Peyer's patch (tissue), 4 donors: ENCODE results near the gene MGAT5. TPM values are rescaled to one million over a fixed set of nuclear protein-coding genes. Genes with fewer than 3 reads are reported as not detected.

Experiments used
- DNase-seq, 3 donors: peaks; one replicate each; pipeline ENCODE4 v3.0.0-alpha.2; 2017 to 2019
- H3K27ac ChIP-seq, 4 donors: fragments of 200-600 bp; sonication (generic); one replicate each; pipeline ENCODE4 v1.5.1; 2016 to 2019
- H3K27me3 ChIP-seq, 2 donors: fragments of 200-600 bp; sonication (generic); one replicate each; pipeline ENCODE4 v1.5.1; 2019
- H3K36me3 ChIP-seq, 3 donors: fragments of 200-600 bp; sonication (generic); one replicate each; pipeline ENCODE4 v1.5.1; 2016 to 2019
- H3K4me1 ChIP-seq, 4 donors: fragments of 200-600 bp; sonication (generic); one replicate each; pipeline ENCODE4 v1.5.1; 2016 to 2019
- H3K4me3 ChIP-seq, 4 donors: fragments of 200-600 bp; sonication (generic); 1 replicate in 3 of 4; 2 replicates in 1 of 4; pipeline ENCODE4 v1.5.1; 2016 to 2019; ENCODE audit warnings: mild to moderate bottlenecking in 1 of 4
- H3K9me3 ChIP-seq, 4 donors: fragments of 200-600 bp; sonication (generic); one replicate each; pipeline ENCODE4 v1.5.1; 2016 to 2019; ENCODE audit warnings: mild to moderate bottlenecking in 1 of 4
- POLR2A ChIP-seq, 2 donors: fragments of 450-650 bp; IDR thresholded peaks; one replicate each; pipeline ENCODE4 v1.5.1; 2017; ENCODE audit warnings: antibody characterized with exemption in 2 of 2, mild to moderate bottlenecking in 2 of 2, moderate library complexity in 2 of 2
- total RNA-seq, 4 donors: library from RNA; depleted of rRNA; stranded (reverse); fragments of >200 nt; gene quantifications; one replicate each; pipeline ENCODE4 v1.1.0, GENCODE V29; 2016
- TF ChIP-seq, protein P1 (sequence below), 6 experiments: fragments of 450-650 bp in 4 of 6; fragments of 200-600 bp in 2 of 6; sonication (generic) in 1 of 6; IDR thresholded peaks; one replicate each; pipeline ENCODE4 v1.5.1; 2017 to 2019; ENCODE audit warnings: antibody characterized with exemption in 6 of 6, mild to moderate bottlenecking in 3 of 6, moderate library complexity in 1 of 6

The MGAT5 gene
- total RNA-seq, 4 donors from 2014 or later, result 106 to 182 (median 117) TPM

DNA sequence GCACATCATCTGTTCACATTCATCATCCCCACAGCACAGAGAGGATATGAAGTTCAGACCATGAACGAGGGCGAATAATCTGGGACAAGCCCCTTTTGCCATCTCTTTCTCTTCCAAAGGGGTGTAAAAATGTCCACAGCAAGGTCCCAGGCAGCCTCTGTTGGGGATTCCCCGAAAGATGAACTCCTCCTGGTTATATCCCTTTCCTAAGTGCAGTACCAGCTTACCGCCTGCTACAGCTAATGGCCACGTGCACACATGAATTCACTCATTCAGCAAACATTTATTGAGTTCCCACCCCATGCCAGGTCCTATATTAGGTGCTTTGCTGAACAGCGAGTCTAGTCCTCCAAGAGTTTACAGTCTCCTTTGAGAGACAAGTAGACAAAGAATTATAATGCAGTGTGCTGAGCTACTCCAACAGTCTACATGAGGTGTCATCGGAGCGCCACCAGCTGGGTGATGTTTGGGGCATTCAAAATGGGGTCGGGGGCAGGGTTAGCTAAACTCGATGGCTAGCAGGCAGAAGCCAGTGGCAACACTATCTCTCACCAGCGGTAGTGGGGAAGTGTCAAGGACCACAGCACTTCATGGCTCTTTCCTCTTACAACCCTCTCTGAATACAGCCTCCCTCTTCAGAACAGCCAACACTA is 236.0 kb downstream of the MGAT5 start:
- Histone ChIP-seq H3K36me3 (no peaks in the 10 kb centered on the region), H3K9me3 (no peaks in the 10 kb centered on the region), H3K4me3 (no peak overlapping the region), H3K27me3 (no peaks in the 10 kb centered on the region), H3K27ac (no peak overlapping the region), H3K4me1 (no peaks in the 10 kb centered on the region)
- TF ChIP-seq, protein P1, sequence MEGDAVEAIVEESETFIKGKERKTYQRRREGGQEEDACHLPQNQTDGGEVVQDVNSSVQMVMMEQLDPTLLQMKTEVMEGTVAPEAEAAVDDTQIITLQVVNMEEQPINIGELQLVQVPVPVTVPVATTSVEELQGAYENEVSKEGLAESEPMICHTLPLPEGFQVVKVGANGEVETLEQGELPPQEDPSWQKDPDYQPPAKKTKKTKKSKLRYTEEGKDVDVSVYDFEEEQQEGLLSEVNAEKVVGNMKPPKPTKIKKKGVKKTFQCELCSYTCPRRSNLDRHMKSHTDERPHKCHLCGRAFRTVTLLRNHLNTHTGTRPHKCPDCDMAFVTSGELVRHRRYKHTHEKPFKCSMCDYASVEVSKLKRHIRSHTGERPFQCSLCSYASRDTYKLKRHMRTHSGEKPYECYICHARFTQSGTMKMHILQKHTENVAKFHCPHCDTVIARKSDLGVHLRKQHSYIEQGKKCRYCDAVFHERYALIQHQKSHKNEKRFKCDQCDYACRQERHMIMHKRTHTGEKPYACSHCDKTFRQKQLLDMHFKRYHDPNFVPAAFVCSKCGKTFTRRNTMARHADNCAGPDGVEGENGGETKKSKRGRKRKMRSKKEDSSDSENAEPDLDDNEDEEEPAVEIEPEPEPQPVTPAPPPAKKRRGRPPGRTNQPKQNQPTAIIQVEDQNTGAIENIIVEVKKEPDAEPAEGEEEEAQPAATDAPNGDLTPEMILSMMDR (IDR thresholded peaks at IDR 0.05), result no peak
- TF ChIP-seq POLR2A (IDR thresholded peaks at IDR 0.05), result no peak
- no peak for DNase-seq

DNA sequence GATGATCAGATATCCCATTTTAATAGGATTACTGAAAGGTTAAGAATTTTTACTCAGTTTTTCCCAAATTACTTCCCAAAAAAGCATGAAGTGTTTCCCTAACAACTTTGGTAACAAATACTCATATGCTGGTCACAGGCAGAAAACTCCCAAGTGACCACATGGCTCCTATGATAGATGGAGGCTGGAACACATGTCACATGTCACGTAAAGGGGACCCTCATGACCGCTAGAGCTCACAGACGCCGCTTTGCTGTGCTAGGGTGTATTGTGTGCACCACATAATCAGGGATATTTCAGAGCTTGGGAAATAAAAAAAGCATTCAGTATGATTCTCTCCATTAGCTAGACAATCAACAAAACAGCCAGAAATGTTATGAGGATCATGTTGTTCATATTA is 236.7 kb downstream of the MGAT5 start:
- no peak overlapping the region for H3K27ac ChIP-seq
- TF ChIP-seq, protein P1 (IDR thresholded peaks at IDR 0.05), result no peak
- no peak for TF ChIP-seq POLR2A (IDR thresholded peaks at IDR 0.05)
- H3K27me3 ChIP-seq, result no peaks in the 10 kb centered on the region
- no peaks in the 10 kb centered on the region for H3K4me1 ChIP-seq
- H3K4me3 ChIP-seq, result no peak overlapping the region
- H3K9me3 ChIP-seq, result no peaks in the 10 kb centered on the region
- no peaks in the 10 kb centered on the region for H3K36me3 ChIP-seq
- DNase-seq, result no peak

DNA sequence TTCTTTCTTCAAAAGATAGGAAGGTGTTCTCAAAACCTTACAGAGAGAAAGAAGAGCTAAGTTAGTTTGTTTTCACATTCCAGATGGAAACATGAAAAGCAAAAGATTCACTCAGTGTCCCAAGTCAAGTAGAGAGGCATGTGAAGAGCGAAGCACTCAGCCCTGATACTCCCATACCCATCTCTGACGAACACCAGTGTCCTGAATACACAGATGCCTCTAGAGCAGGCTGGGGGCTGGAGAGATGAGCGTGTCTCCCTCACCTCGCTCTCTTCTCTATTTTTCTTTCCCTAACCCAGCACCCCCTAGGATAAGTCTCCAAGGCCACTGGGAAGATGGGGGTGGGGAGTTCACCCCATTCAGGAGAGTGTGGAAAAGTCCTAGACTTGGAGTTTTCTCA is 237.2 kb downstream of the MGAT5 start:
- H3K27ac ChIP-seq, result no peak overlapping the region
- H3K4me3 ChIP-seq, result no peak overlapping the region
- no peak for DNase-seq
- TF ChIP-seq POLR2A (IDR thresholded peaks at IDR 0.05), result no peak
- TF ChIP-seq, protein P1 (IDR thresholded peaks at IDR 0.05), result no peak
- H3K9me3 ChIP-seq, result no peaks in the 10 kb centered on the region
- no peaks in the 10 kb centered on the region for H3K4me1 ChIP-seq
- no peaks in the 10 kb centered on the region for H3K27me3 ChIP-seq
- no peaks in the 10 kb centered on the region for H3K36me3 ChIP-seq

DNA sequence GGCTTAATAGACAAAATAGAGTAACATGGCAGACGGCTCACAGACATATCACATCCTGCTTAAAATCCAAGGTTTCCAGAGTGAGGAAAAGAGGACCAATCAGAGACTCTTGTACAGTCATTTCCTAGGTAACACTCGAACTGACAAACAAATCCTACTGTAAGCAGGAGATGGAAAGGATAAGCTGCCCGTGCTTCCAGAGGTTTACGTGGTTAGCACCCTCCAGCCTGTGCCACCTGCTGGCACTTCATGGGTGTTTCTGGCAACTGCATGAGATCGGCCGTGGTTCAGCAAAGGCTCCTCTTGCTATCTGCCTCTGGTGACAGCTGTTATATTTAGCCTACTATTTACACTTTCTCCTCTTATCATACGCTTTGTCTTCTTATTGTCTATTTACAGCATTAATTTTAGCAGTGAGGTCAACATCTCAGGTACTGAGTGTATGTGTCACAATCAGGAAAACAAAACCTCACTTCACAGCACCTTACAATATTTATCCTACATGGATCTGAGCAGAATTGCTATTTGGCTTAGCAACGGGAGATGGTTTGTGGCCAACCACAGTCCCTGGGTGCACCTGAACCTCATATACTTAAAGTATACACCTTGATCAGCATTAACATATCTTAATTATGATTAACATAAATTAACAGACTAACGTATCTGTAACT is 238.0 kb downstream of the MGAT5 start:
- H3K27ac ChIP-seq, result no peak overlapping the region
- H3K27me3 ChIP-seq, result no peaks in the 10 kb centered on the region
- H3K4me3 ChIP-seq, result no peak overlapping the region
- H3K36me3 ChIP-seq, result no peaks in the 10 kb centered on the region
- no peaks in the 10 kb centered on the region for H3K4me1 ChIP-seq
- DNase-seq, result no peak
- TF ChIP-seq, protein P1 (IDR thresholded peaks at IDR 0.05), result peak in 3 of 6 experiments; percentile 25 to 29 (median 28)
- no peak for TF ChIP-seq POLR2A (IDR thresholded peaks at IDR 0.05)
- no peaks in the 10 kb centered on the region for H3K9me3 ChIP-seq

DNA sequence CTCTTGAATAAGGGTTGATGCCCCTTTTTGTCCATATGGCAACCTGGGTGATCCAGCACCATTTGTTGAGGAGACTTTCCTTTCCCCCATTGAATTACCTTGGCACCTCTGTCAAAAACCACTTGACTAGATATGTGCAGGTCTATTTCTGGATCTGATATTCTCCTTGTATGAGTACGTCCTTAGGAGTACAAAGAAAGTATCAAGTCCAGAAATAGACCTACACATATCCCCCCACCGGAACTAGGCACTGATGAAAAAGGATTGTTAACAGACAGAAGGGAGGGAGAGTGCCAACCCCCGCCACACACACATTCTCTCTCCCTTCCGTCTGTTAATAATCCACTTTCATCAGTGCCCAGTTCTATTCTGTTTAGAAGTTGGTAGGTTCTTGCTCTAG is 239.9 kb downstream of the MGAT5 start:
- H3K4me3 ChIP-seq, result no peak overlapping the region
- no peaks in the 10 kb centered on the region for H3K4me1 ChIP-seq
- no peak for TF ChIP-seq POLR2A (IDR thresholded peaks at IDR 0.05)
- TF ChIP-seq, protein P1 (IDR thresholded peaks at IDR 0.05), result no peak
- H3K9me3 ChIP-seq, result no peaks in the 10 kb centered on the region
- no peak for DNase-seq
- no peak overlapping the region for H3K27ac ChIP-seq
- H3K36me3 ChIP-seq, result no peaks in the 10 kb centered on the region
- no peaks in the 10 kb centered on the region for H3K27me3 ChIP-seq
